ENCODE measurements around the gene ELP5.

The ELP5 gene

DNA sequence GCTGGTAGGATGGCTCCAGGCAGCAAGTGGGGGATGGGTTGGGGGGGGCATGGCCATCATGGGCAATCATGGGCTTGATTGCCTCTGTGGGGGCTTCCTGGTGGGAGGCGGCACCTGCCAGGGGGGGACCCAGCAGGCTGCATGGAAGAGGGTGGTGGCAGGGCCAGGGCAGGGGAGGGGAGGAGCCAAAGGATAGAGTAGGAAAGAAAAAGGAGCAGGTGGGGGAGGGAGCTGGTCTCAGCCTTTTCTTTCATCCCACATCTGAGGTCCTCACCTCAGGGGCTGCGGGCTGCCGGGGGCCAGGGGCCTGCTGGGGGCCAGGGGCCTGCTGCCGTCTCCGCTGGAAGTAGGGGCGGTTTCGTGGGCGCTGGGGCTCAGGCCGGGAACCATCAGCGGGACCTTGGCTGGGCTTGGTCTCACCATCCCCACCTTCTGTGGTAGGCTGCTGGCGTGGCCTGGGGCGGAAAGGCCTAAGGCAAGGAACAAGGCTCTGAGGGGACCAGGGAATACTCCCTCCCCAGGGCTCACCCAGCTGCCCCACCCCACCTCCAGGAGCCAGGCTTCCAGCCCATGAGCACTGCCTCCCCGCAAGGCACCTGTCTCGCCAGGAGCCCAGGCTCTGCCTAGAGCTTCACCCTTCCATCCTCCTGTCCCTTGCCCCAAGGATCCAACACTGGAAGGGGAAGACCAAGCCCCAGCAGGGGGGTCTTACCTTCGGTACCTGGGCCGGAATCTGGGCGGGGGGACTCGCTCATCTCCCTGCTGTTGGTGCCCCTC is 37.4 kb downstream of the ELP5 start:
- no peak for DNase-seq

DNA sequence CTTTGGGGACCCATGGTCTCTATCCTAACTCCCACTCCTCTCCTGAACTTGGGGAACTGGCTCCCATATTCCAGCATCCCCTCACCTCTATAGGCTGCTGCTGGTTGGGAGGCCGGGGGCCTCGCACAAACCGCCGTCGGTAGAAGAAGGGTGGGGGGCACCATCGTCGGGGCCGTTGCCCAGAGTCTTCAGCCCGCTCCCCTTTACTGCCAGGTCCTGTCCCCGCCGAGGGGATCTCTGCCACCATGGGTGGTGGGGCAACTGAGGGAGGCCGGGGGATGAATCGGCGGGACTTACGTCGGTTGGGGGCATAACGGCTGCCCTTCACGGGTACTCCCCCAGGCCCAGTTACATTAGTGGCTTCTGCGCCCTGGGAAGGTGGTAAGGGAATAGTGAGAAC is 38.2 kb downstream of the ELP5 start:
- no peak for DNase-seq

DNA sequence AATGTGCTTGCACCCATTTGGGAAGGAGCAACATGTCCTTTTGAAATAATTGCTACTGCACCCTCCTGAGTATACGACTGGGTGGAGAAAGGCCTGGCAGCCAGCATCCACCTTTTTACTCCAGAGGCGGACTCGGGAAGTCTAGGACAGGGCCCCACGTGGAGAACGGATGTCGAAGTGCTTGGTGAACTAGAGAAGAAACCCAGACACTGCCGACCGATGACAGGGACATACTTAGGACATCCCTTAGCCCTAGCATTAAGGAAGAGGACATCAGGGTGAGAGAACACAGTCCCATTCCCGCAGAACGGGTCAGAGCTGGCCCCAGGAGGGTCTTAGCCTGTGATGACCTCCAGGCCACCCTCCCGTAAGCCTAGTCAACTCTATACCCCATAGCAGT is 38.7 kb downstream of the ELP5 start:
- DNase-seq, result no peak

- no peak for DNase-seq
Observed at GRCh38 chr17:7292194-7292593, 40.2 kb downstream of the ELP5 start.

DNA sequence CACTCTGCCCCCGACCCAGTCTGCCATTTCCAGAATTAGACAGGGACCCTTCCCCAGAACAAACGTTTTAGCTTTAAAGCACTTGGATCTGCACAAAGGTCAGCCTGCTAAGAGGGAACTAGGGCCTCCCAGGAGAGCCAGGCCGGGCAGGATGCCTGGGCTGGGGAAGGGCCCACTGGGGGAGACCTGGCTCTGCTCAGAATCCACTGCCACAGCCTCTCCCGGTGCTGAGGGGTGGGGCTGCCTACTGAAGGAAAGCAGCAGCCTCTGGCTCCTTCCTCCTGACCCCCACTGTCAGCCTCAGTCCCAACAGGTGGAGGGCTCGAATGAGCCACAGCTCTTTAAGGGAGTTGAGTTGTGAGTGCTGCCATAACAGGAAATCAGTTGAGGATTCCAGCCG is 40.7 kb downstream of the ELP5 start:
- DNase-seq, result no peak

DNA sequence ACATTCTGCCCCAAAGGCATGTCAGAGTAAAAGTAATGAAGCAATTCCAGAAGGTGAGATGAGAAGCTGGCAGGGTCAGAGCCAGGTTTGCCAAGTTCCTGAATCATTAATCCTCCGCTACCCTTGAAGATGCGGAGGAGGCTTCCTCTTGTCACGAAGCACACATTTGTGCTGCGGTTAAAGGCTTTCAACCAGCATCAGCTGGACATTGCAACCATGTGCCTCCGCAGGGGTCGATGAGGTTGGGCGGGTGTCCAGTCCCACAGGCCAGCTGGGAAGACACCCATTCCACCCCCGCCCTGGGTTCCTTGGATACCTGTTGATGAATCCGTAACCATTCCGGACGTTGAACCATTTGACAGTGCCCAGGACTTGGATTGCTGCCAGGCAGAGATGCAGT is 41.1 kb downstream of the ELP5 start:
- no peak for DNase-seq

GRCh38 chr17:7293816-7294613 is 42.0 kb downstream of the ELP5 start:
- peak in 3 of 6 experiments; percentile 19 to 45 (median 24) for DNase-seq

DNA sequence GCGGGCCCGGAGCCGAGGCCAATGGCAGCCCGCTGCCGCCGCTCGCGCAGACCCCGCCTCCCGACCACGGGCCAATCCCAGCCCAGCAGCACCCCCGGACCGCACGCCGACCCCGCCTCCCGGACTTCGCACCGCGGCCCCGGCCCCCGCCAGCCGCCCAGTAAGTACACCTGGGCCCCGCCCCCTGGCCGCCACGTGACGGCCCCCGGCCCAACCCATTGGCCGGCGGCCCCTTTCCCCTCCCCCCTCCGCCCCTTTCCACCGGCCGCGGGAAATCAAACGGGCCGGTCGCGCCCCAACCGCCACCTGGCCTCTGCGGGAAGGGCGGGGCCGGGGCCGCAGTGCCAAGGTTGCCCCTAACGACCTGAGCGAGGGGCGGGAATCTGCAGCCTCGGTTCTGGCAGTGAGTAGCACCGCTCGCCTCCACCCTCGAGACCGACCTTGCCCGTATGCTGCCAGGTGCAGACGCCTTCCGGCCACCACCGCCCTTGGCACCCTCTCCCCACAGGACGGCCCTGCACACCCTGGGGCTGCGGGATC is 42.7 kb downstream of the ELP5 start, which contains the start of gene YBX2:
TSS of gene YBX2 (minus strand) at position 26 of the 540 bp plus-strand sequence. CDS start 139 bp downstream, outside the sequence.
- peak; percentile 25 to 68 (median 53) for DNase-seq

DNA sequence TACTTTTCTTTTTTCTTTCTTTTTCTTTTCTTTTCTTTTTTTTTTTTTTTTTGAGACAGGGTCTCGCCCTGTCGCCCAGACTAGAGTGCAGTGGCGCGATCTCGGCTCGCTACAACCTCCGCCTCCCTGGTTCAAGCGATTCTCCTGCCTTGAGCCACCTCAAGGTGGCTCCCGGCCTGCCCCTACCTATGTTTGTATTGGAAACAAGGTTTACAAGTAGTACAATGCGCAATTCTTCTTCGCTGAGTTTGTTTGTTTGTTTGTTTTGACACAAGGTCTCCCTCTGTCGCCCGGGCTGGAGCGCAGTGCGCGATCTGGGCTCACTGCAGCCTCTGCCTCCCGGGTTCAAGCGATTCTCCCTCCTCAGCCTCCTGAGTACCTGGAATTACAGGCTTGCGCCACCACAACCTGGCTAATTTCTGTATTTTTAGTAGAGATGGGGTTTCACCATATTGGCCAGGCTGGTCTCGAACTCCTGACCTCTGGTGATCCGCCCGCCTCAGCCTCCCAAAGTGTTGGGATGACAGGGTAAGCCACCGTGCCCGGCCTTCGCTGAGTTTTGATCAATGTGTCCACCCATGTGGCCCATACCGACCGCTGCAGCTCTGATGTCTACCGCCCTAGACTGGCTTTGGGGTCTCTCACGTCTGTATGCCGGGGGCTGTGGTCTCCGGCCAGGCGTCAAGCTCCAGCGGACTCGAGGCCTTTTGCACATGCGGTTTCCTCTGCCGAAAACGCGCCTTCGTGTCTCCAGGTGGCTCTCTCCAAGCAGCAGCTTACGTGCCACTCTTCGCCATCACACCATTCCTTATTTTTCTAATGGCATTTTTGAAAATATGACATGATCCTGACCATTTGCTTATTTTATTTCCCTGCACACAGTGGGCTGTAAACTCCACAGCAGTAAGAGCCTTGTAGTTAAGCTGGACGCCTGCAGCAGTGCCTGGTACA is 43.5 kb downstream of the ELP5 start:
- DNase-seq, result peak in 1 of 6 experiments; percentile 40

DNA sequence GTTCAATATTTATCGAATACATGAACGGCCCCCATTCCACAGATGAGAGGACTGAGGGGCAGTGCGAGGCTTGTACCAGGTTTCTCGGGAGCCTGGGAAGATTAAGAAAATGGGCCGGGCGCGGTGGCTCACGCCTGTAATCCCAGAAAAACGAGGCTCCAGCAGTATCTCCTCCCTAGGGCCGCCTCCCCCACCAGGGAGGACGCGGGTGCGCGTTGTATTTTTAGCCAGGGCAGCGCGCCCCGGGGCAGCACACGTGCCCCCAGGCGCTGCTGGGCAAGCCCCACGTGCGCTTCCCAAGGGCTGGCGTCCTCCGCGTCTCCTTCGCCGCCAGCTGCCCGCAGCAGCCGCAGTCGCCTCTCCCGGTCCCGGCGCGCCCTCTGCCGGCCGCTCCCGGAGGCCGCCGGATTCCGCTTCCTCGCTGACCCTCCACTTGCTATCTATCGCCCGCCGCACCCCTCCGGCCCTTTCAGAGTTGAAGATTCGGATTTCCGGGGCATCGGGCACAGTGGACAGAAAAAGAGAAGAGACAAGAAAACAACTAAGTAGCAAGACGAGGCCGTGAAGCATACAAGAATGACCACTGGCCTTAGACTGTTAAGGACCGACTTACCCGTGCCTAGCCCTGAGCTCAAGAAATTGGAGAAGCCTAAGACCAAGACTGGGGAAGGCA is 44.3 kb downstream of the ELP5 start:
- peak in 5 of 6 experiments; percentile 39 to 56 (median 50) for DNase-seq

- no peak for DNase-seq
Observed at GRCh38 chr17:7304179-7304578, 52.2 kb downstream of the ELP5 start.

DNA sequence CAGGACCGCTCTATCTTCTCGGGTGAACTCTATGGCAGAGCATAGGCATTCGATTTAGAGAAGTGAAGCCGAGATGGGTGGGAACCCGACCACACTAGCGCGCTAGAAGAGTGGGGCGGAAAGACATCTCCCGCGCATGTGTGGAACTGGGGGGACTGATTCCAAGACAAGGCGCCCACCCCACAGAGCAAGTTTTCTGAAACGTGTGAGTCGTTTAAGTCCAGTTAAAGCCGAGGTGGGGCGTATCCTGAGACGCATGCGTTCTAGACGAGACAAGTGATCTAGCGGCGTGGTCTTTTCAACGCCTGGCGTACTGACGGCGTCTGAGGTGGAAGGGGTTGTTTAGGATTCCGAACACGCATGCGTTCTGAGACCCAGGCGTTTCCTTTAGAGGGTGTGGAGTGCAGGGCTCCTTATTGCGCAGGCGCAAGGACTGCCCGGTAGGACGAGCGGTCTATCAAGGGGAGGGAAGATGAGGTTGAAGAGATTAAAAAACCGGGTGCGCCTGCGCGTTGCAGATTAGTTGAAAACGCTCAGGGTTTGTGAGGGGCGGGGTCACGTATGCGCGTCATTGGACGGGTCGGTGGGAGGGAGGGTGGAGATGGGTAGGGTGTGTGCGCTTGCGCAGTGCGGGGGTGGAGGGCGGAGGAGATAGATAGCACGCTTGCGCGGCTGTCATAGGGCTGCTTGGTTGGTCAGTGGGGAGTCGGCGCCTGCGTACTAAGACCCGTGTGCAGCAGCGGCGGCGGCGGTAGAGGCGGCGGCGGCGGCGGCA is 55.1 kb downstream of the ELP5 start, which contains the start of gene EIF5A:
TSS of gene EIF5A (plus strand) at position 718 of the 775 bp plus-strand sequence. CDS start 2,008 bp downstream, outside the sequence.
- peak; percentile 97 to 100 (median 100) for DNase-seq

GRCh38 chr17:7307686-7308624 is 55.9 kb downstream of the ELP5 start:
- peak in 5 of 6 experiments; percentile 63 to 87 (median 69) for DNase-seq

- DNase-seq, result peak; percentile 73 to 90 (median 89)
Observed at GRCh38 chr17:7308625-7309433, 56.8 kb downstream of the ELP5 start.
